Large intestine (tissue), 3 donors: ENCODE data around the gene FBXW10. TPM values are rescaled to one million over a fixed set of nuclear protein-coding genes. Genes with fewer than 3 reads are reported as not detected.
"Not testable (repeated sequence)": the region's sequence is repeated elsewhere in the genome, so short reads cannot be mapped to it uniquely, and the experiment has no call there.

Experiments
- DNase-seq, 2 donors: peaks; one replicate each; pipeline versions ENCODE4 v3.0.0 to v3.0.0-alpha.2; 2013
- H3K27ac ChIP-seq: one replicate; pipeline ENCODE4 v1.5.1; 2013; ENCODE audit warnings: low read length
- H3K27me3 ChIP-seq: 2 replicates; pipeline ENCODE4 v1.6.1; 2013; ENCODE audit warnings: low read length; ENCODE audit not compliant: control insufficient read depth, insufficient read depth
- H3K36me3 ChIP-seq: 2 replicates; pipeline ENCODE4 v1.6.1; 2013; ENCODE audit warnings: low read length; ENCODE audit not compliant: control insufficient read depth, insufficient read depth
- H3K4me1 ChIP-seq: one replicate; pipeline ENCODE4 v1.6.1; 2013; ENCODE audit warnings: low read length; ENCODE audit not compliant: control insufficient read depth, insufficient read depth
- H3K4me3 ChIP-seq: one replicate; pipeline ENCODE4 v1.5.1; 2013; ENCODE audit warnings: low read length
- H3K9me3 ChIP-seq: one replicate; pipeline ENCODE4 v1.6.1; 2013; ENCODE audit warnings: mild to moderate bottlenecking, low read depth, low read length, moderate library complexity; ENCODE audit not compliant: control insufficient read depth
- WGBS: methylation state at CpG from one replicate; pipeline ENCODE4 v1.1.5; 2013; ENCODE audit warnings: low lambda C conversion rate; ENCODE audit not compliant: insufficient coverage; 5-methylcytosine and 5-hydroxymethylcytosine counted together
- polyA plus RNA-seq: library from polyadenylated mRNA; unstranded; fragments of 120-200 nt; gene quantifications from one replicate; pipeline ENCODE4 v1.2.1, GENCODE V29; 2013

The FBXW10 gene
- polyA plus RNA-seq, 1 donor = 1.1 TPM

DNA sequence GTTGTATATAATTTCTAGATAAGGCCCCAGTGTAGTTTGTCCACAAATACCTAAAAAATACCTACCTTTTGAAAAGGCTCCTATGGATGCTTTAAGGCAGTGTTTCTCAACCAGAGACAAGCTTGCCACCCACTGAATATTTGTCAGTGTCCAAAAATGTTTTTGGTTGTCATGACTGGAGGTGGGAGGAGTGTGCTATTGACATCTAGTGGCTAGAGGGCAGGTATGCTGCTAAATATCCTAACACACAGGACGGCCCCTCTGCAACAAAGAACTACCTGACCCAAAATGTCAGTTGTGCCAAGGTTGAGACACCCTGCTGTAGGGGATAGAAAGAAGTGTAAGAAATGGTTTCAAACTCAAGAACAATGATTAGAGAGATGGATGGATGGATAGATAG lies 47.5 kb downstream of the FBXW10 start:
- not testable (repeated sequence) for H3K4me3 ChIP-seq, H3K4me1 ChIP-seq, DNase-seq, H3K9me3 ChIP-seq, H3K27ac ChIP-seq, H3K36me3 ChIP-seq, H3K27me3 ChIP-seq
- WGBS = no CpG with 5 or more reads among the region's 1 CpG

DNA sequence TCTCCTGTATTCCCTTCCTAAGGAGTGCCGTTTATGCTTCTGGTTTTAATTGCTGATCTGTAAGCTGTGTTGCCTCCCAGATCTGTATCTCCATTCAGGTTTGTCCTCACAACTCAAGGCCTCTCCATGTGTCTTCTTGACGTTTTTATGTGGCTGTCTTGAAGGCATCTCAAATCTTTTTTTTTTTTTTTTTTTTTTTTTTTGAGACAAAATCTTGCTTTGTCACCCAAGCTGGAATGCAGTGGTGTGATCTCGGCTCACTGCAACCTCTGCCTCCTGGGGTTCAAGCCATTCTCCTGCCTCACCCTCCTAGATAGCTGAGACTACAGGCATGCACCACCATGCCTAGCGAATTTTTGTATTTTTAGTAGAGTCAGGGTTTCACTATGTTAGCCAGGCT lies 51.0 kb downstream of the FBXW10 start:
- not testable (repeated sequence) for DNase-seq, H3K36me3 ChIP-seq, H3K4me3 ChIP-seq, H3K4me1 ChIP-seq, H3K27me3 ChIP-seq, H3K27ac ChIP-seq, H3K9me3 ChIP-seq
- no CpG with 5 or more reads among the region's 4 CpGs for WGBS

DNA sequence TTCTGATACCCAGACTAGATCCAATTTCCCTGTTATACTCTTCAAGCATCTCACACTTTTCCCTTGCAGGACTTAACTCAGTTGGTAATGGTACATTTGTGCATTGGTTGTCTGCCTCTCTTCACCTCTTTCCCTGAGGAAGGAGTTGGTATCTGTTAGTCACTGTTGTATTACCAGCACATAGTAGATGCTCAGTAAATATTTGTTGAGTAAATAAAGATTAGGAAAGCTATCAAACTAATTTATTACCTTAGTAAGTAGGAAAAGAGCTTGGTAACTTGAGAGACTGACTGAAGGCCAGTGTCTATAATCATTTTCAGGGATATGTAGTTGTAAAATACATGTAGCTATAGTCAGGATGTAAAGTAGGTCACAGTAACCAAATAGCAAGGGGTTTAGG lies 53.0 kb downstream of the FBXW10 start:
- not testable (repeated sequence) for H3K36me3 ChIP-seq, DNase-seq, H3K27me3 ChIP-seq, H3K4me1 ChIP-seq, H3K4me3 ChIP-seq, H3K27ac ChIP-seq, H3K9me3 ChIP-seq

DNA sequence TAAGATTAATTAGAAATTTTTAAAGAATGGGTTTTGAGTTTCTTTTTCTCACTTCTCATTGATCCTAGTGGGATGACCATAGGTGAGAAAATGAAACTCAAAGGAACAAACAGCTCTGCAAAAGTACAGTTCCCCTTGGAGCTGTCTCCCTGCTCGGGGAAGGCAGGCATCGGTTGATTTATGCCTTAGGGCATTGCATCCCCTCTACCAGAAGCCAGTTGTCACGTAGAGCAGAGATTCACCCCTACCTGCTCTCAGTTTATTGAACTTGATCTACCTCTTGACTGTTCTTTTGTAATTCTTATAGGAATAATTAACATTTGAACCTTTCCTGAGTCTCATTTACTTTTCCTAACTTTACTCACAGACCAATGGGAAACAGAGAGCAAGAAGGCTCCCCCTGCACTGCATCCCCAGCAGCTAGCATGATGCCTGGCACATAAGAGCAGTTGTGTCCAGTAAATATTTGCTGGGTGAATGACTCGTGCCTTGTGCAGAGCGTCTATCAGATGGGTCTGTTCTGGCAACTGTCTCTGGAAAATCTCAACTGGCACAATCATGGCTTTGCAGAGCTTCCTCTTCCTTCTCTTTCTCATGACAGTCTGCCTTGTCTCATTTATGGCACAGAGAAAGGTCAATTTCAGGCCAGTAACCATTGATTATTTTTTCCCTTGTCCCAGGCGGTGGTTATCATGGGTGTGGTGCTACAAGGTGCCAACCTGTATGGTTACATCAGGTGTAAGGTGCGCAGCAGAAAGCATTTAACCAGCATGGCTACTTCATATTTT lies 59.8 kb downstream of the FBXW10 start:
- not testable (repeated sequence) for H3K27me3 ChIP-seq, H3K9me3 ChIP-seq, H3K36me3 ChIP-seq, H3K4me3 ChIP-seq, H3K4me1 ChIP-seq
- DNase-seq = peak; percentile 26 to 60
- no CpG with 5 or more reads among the region's 7 CpGs for WGBS
- peak overlapping the region; percentile 48 for H3K27ac ChIP-seq

DNA sequence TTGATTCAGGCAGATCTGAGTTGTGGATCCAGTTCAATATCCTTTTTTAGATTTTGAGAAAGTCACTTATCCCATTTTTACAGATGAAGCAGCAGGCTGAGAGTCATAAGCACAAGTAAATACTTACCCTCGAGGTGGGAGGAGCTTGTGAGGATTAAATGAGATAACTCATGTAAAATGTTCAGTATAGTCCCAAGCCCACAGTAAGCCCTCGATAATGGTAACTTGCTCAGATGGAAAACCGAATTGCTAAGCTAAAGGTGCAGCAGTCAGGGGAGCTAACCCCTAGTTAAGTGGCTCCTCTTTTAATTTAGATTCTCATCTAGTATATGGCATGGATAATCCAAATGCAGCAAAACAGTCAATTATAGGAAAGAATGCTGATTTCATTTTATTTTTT lies 72.1 kb downstream of the FBXW10 start:
- not testable (repeated sequence) for H3K36me3 ChIP-seq, H3K9me3 ChIP-seq, H3K27ac ChIP-seq, H3K4me3 ChIP-seq, H3K4me1 ChIP-seq, DNase-seq, H3K27me3 ChIP-seq
- WGBS = no CpG with 5 or more reads among the region's 3 CpGs

DNA sequence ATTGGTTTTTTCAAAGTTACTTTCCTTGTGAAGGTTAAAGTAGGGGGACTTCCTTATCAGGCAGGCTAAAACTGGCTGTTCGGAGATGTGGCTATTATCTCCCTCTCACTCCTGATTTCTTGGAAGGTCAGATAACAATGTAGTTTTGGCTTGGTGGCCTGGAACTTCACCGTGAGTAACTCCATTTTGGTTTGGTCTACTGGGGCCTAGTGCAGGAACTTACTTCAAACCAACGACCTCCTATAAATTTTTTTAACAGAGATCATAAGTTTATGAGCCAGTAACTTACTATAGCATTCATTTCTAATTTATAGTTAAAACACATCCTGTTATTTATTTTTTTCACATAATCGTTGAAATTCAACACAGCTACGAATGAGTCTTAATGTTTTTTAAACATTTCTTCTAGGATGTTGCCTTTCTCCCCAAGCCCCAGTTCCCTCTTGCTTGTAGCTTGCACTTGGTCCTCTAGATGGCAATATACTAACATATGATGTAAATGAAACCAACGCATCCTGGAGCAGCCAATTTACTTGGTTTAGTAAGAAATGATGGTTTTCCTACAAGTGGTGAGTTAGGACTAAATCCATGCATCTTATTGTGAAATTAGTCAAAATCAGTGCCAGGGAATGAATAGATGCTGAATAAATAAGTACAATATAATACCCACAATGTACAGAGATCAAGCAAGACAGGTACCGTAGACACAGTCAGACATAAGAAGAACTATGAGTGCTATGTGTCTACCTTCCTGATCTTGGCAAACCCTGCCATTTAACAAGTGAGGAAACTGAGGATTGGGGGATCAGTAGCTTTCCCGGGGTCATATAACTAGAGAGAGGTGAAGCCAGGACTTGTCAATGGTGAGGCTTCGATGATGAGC lies 72.9 kb downstream of the FBXW10 start:
- H3K9me3 ChIP-seq, H3K27me3 ChIP-seq, H3K27ac ChIP-seq, H3K36me3 ChIP-seq, H3K4me3 ChIP-seq, H3K4me1 ChIP-seq: not testable (repeated sequence)
- WGBS = 6% methylated on average over 2 of the region's 9 CpGs
- DNase-seq = peak; percentile 38 to 47

DNA sequence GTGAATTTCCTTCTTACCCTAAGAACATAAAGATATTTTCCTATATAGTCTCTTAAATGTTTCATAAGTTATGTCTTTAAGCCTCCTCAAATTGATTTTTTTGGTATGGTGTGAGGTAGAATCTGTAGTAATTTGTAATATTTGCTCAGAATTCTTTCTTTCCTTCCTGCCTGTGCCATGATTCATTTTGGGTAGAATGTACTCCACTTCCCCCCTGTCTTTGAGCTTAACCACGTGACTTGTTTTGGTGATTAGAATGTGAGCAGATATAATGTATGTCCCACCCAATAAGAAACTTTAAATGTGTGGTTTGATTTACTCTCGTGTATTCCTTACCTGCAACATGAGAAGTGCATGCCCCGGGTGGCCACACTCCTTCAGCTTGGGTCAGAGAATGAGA lies 77.6 kb downstream of the FBXW10 start:
- H3K4me3 ChIP-seq, H3K36me3 ChIP-seq, DNase-seq, H3K27me3 ChIP-seq, H3K4me1 ChIP-seq, H3K9me3 ChIP-seq, H3K27ac ChIP-seq: not testable (repeated sequence)
- no CpG with 5 or more reads among the region's 3 CpGs for WGBS

DNA sequence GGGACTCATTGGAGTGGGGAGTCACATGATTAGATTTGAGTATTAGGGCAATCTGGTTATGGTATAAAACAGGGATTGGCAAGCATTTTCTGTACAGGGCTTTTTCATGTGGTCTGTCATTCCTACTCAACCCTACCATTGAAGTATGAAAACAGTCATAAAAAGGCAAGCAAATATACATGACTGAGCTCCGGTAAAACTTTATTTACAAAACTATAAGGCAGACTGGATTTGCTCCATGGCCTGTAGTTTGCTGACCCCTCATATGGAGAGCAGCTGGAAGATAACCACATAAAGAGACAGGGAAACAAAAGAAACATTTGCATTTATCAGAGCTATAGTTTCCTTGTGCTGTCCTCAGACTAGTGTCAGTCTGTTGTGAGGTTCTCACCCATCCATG lies 83.8 kb downstream of the FBXW10 start:
- WGBS = no CpG with 5 or more reads among the region's 1 CpG

More for the DNA sequence above, 83.8 kb downstream of the FBXW10 start:
- not testable (repeated sequence) for DNase-seq, H3K27me3 ChIP-seq, H3K4me3 ChIP-seq, H3K27ac ChIP-seq, H3K36me3 ChIP-seq, H3K9me3 ChIP-seq, H3K4me1 ChIP-seq

Other genes starting within 250 kb of the FBXW10 start
- gene TBC1D28, start 99.7 kb upstream of the FBXW10 start, polyA plus RNA-seq = not detected
- gene FOXO3B, start 61.7 kb upstream of the FBXW10 start, polyA plus RNA-seq = 2.6 TPM
- 70.7 TPM for gene TVP23B, start 37.1 kb downstream of the FBXW10 start, polyA plus RNA-seq
- 49.5 TPM for gene PRPSAP2, start 114.1 kb downstream of the FBXW10 start, polyA plus RNA-seq
- 0.30 TPM for gene SLC5A10, start 208.1 kb downstream of the FBXW10 start, polyA plus RNA-seq